Ovary (tissue), 3 donors: ENCODE results near the gene TOP2B.

Experiments
- CTCF ChIP-seq, 3 donors: fragments of 450-650 bp in 2 of 3; fragments of 200-600 bp in 1 of 3; IDR thresholded peaks; one replicate each; pipeline versions ENCODE4 v1.5.1 to v1.8.0; 2016 to 2022; ENCODE audit warnings: antibody characterized with exemption in 3 of 3, mild to moderate bottlenecking in 1 of 3
- EP300 ChIP-seq: sonication (generic); formaldehyde crosslinking; IDR thresholded peaks from one replicate; pipeline ENCODE4 v1.6.1; 2017; ENCODE audit warnings: antibody characterized with exemption
- POLR2A ChIP-seq: fragments of 450-650 bp; IDR thresholded peaks from one replicate; pipeline ENCODE4 v1.6.1; 2017; ENCODE audit warnings: antibody characterized with exemption, mild to moderate bottlenecking, moderate library complexity
- donor health status: DM: no; HTN: no; CAD: no.

GRCh38 chr3:25585361-25586166, 79.1 kb downstream of the TOP2B start:
- TF ChIP-seq POLR2A (no peak), CTCF (IDR thresholded peaks at IDR 0.05) (no peak), EP300 (no peak)
